Measurements from ENCODE around the gene NDUFS2. TPM values are rescaled to one million over a fixed set of nuclear protein-coding genes. Genes with fewer than 3 reads are reported as not detected.
"Not testable (repeated sequence)": the region's sequence is repeated elsewhere in the genome, so short reads cannot be mapped to it uniquely, and the experiment has no call there.

Gene NDUFS2
- total and polyA plus RNA-seq, 10 of the 15 experiments (the other 5 are each of a cell fraction or from before 2014, with no cell fraction given), result 66.5 to 215 (median 148) TPM

DNA sequence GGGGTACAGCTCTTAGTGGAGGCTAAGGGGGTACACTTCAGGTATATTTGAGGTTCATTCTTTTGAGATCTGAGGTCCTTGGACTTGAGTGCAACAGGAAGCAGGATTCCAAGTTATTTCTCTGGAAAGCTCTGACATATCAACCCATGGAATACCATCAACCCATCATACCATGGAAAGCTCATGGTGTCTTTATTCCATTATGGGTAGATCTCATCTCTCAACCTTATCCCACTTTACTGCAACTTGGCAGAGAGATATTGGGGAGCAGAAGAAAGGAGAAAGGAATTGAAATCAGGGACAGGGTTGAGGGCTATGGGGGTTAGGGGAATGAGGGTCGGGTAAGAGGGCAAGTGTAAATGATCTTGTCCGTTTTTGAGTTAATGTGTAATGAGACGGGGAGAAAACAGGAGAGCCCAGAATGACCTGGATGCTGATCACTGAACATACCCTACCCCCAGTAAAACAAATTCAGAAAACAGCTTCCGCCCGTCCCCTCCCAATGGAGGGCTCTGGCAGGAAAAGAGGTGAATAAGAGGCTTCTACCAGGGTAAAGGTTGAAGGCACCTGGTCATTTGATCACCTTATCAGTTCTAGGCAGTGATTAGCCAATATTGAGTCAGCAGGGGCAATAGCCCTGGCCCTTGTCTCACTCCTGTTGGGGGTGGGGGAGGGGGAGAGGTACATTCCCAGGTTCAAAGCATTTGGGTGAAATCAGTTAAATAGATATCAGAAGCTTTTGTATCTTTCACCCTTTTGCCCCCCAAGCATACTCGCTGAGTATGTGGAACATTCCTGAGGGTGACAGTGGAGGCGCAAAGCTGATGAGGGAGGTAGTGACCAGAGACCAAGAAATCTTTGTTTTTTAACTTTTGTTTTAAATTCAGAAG is 21.9 kb downstream of the NDUFS2 start:
- BruUV-seq (replicated peaks), result no TSS peak
- ChIA-PET RAD21 (ENCODE audit: unreplicated experiment) (interaction anchor here (0.5 to 5.0 kb wide), 6 partner anchors 14 to 155 kb away, joined by 3 to 72 read pairs (median 19); partner anchors contain the start of genes ADAMTS4, ARHGAP30 and NDUFS2), SMC1A (ENCODE audit: uncharacterized antibody, unreplicated experiment) (interaction anchor here (0.9 to 5.5 kb wide), 10 partner anchors 9 to 158 kb away, joined by 3 to 72 read pairs (median 13); partner anchors contain the start of genes FCER1G and NDUFS2), CTCF (interaction anchor here (0.9 to 17.1 kb wide), 9 partner anchors 17 to 158 kb away, joined by 3 to 385 read pairs (median 59); partner anchors contain the start of genes CFAP126, NDUFS2 and PPOX), POLR2A (interaction anchor here (0.9 to 1.0 kb wide), 2 partner anchors 19 to 90 kb away, joined by 3 to 4 read pairs; no protein-coding TSS in a partner anchor)
- Histone ChIP-seq H3K27me3 (replicated peaks in 1 of 2; ENCODE audit: control insufficient read depth in 2 of 2, insufficient read depth in 2 of 2, low read length in 1 of 2) (no peaks in the 10 kb centered on the region), H3K4me2 (ENCODE audit: control insufficient read depth, insufficient read depth) (no peak overlapping the region), H3K36me3 (ENCODE audit: control insufficient read depth in 2 of 2, insufficient read depth in 2 of 2, low read length in 1 of 2) (peaks cover 0 to 1% of the 10 kb centered on the region in 2 experiments; a peak in 2 of 4 replicates), H4K20me1 (ENCODE audit: control insufficient read depth, insufficient read depth) (no peaks in the 10 kb centered on the region), H2AFZ (ENCODE audit: control insufficient read depth, low read depth, low read length) (no peak overlapping the region), H3K4me1 (ENCODE audit: control insufficient read depth, insufficient read depth, low read length) (peaks cover 19% of the 10 kb centered on the region), H3K9ac (ENCODE audit: control insufficient read depth, insufficient read depth, low read length) (no peak overlapping the region), H3K27ac (ENCODE audit: control insufficient read depth, insufficient read depth) (no peak overlapping the region), H3K9me3 (replicated peaks; ENCODE audit: control insufficient read depth, insufficient read depth, low read length) (no peaks in the 10 kb centered on the region), H3K4me3 (no peak overlapping the region), H3K79me2 (ENCODE audit: control insufficient read depth, insufficient read depth, low read length) (peaks cover 10% of the 10 kb centered on the region)
- intact Hi-C loops (cut with micrococcal nuclease; ENCODE audit: unreplicated experiment), result loop anchor here (2.0 kb wide), 1 partner anchor 21 kb away; the partner anchor contains the start of gene NDUFS2
- 85% methylated on average over 7 of the region's 7 CpGs for WGBS (ENCODE audit: insufficient coverage, insufficient replicate concordance, low lambda C conversion rate, missing lambda C conversion rate)
- no peak for ATAC-seq
- DNase-seq (ENCODE audit: low read depth, low spot score), result no peak
- FAIRE-seq, result no peak
- in situ Hi-C loops (cut with MboI), result no loop called here
- TF ChIP-seq NR2C2 (IDR thresholded peaks at IDR 0.05; ENCODE audit: borderline replicate concordance, control insufficient read depth, insufficient read length, low read depth), result no peak
- TF ChIP-seq POLR2A (IDR thresholded peaks at IDR 0.05; ENCODE audit: low read depth, low read length), result no peak
- TF ChIP-seq BCL11A (IDR thresholded peaks at IDR 0.05; ENCODE audit: low read depth, low read length), result no peak
- no peak for TF ChIP-seq YY1 (IDR thresholded peaks at IDR 0.05; ENCODE audit: low read depth, low read length)
- TF ChIP-seq, protein P1, sequence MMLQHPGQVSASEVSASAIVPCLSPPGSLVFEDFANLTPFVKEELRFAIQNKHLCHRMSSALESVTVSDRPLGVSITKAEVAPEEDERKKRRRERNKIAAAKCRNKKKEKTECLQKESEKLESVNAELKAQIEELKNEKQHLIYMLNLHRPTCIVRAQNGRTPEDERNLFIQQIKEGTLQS (IDR thresholded peaks at IDR 0.05; ENCODE audit: borderline replicate concordance, extremely low read depth, low read depth, low read length), result no peak
- TF ChIP-seq CHD4 (IDR thresholded peaks at IDR 0.05), result no peak
- TF ChIP-seq POLR2AphosphoS5 (IDR thresholded peaks at IDR 0.05; ENCODE audit: low read length), result no peak
- TF ChIP-seq EGR1 (IDR thresholded peaks at IDR 0.05; ENCODE audit: borderline replicate concordance in 1 of 2, low read depth in 2 of 2, low read length in 2 of 2), result no peak

DNA sequence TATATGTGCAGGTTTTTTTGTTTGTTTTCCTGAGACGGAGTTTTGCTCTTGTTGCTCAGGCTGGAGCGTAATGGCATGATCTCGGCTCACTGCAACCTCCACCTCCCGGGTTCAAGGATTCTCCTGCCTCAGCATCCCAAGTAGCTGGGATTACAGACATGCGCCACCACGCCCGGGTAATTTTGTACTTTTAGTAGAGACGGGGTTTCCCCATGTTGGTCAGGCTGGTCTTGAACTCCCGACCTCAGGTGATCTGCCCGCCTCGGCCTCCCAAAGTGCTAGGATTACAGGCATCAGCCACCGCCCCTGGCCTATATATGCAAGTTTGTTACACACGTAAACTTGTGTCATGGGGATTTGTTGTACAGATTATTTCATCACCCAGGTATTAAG is 22.5 kb downstream of the NDUFS2 start:
- not testable (repeated sequence) for H3K9me3 ChIP-seq (replicated peaks; ENCODE audit: control insufficient read depth, insufficient read depth, low read length); H3K27ac ChIP-seq (ENCODE audit: control insufficient read depth, insufficient read depth); DNase-seq (ENCODE audit: low read depth, low spot score); H3K27me3 ChIP-seq (replicated peaks in 1 of 2; ENCODE audit: control insufficient read depth in 2 of 2, insufficient read depth in 2 of 2, low read length in 1 of 2); ATAC-seq; H2AFZ ChIP-seq (ENCODE audit: control insufficient read depth, low read depth, low read length); H3K36me3 ChIP-seq (ENCODE audit: control insufficient read depth in 2 of 2, insufficient read depth in 2 of 2, low read length in 1 of 2); H4K20me1 ChIP-seq (ENCODE audit: control insufficient read depth, insufficient read depth); H3K79me2 ChIP-seq (ENCODE audit: control insufficient read depth, insufficient read depth, low read length); H3K9ac ChIP-seq (ENCODE audit: control insufficient read depth, insufficient read depth, low read length); FAIRE-seq; H3K4me2 ChIP-seq (ENCODE audit: control insufficient read depth, insufficient read depth); BruUV-seq (replicated peaks); H3K4me3 ChIP-seq
- 55% methylated on average over 13 of the region's 13 CpGs for WGBS (ENCODE audit: insufficient coverage, insufficient replicate concordance, low lambda C conversion rate, missing lambda C conversion rate)
- H3K4me1 ChIP-seq (ENCODE audit: control insufficient read depth, insufficient read depth, low read length), result peaks cover 19% of the 10 kb centered on the region
- intact Hi-C loops (cut with micrococcal nuclease; ENCODE audit: unreplicated experiment) (loop anchor here (1.0 to 5.0 kb wide), 3 partner anchors 22 to 83 kb away; partner anchors contain the start of genes MPZ and NDUFS2), in situ Hi-C loops (cut with MboI) (loop anchor here (5.0 kb wide), 2 partner anchors 68 to 158 kb away; no protein-coding TSS in a partner anchor)
- SMC1A ChIA-PET (ENCODE audit: uncharacterized antibody, unreplicated experiment), result interaction anchor here (1.4 to 5.5 kb wide), 9 partner anchors 13 to 162 kb away, joined by 5 to 72 read pairs (median 42); partner anchors contain the start of gene NDUFS2
- RAD21 ChIA-PET (ENCODE audit: unreplicated experiment), result interaction anchor here (0.6 to 5.0 kb wide), 8 partner anchors 15 to 155 kb away, joined by 3 to 72 read pairs (median 12); partner anchors contain the start of genes ADAMTS4, ARHGAP30, NDUFS2 and PPOX
- CTCF ChIA-PET, result interaction anchor here (0.5 to 17.1 kb wide), 12 partner anchors 8 to 176 kb away, joined by 3 to 385 read pairs (median 46); partner anchors contain the start of genes CFAP126, FCER1G, NDUFS2 and PPOX
- POLR2A ChIA-PET, result interaction anchor here (0.9 to 1.1 kb wide), 4 partner anchors 19 to 180 kb away, joined by 3 to 4 read pairs (median 3); no protein-coding TSS in a partner anchor
